ENCODE measurements around the gene CFAP20DC.

DNA sequence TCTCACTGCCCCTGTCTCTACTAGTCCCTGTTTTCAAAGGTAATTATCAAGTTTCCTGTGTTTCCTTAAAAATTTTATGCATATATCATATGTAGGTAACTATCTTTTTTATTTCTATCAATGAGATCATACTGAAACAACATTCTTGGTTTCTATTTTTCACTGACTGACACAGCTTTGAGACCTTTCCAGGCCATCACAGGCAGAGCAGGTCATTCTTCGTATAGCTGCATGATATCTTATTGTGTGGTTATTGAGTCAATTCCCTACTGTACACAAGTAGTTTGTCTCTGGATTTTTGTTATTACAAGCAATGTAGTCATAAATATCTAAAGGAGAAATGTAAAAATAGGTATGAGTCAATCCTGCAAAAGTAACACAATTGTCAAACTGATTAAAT, 169.6 kb downstream of the CFAP20DC start:
- TF ChIP-seq, protein P1, sequence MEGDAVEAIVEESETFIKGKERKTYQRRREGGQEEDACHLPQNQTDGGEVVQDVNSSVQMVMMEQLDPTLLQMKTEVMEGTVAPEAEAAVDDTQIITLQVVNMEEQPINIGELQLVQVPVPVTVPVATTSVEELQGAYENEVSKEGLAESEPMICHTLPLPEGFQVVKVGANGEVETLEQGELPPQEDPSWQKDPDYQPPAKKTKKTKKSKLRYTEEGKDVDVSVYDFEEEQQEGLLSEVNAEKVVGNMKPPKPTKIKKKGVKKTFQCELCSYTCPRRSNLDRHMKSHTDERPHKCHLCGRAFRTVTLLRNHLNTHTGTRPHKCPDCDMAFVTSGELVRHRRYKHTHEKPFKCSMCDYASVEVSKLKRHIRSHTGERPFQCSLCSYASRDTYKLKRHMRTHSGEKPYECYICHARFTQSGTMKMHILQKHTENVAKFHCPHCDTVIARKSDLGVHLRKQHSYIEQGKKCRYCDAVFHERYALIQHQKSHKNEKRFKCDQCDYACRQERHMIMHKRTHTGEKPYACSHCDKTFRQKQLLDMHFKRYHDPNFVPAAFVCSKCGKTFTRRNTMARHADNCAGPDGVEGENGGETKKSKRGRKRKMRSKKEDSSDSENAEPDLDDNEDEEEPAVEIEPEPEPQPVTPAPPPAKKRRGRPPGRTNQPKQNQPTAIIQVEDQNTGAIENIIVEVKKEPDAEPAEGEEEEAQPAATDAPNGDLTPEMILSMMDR (IDR thresholded peaks at IDR 0.05; ENCODE audit: low read depth, low read length): no peak
- no peak for TF ChIP-seq EZH2phosphoT487 (IDR thresholded peaks at IDR 0.05; ENCODE audit: low read depth)

All from OCI-LY3 (cell line).